Erythroblast (primary cell): ENCODE measurements around the gene ATXN7L1.

Experiments
- GATA1 ChIP-seq: IDR thresholded peaks from 2 replicates; pipeline ENCODE4 v1.6.1; 2011; ENCODE audit warnings: low read depth, mild to moderate bottlenecking, control low read depth, low read length, moderate library complexity
- POLR2A ChIP-seq: IDR thresholded peaks from 2 replicates; pipeline ENCODE4 v1.6.1; 2011; ENCODE audit warnings: mild to moderate bottlenecking, low read length

- TF ChIP-seq POLR2A (no peak), GATA1 (no peak)
Observed at GRCh38 chr7:105876964-105877601, 684 bp upstream of the ATXN7L1 start.
